Brain microvascular endothelial cell (primary cell): Measurements from ENCODE around the gene S100A5.
"Not testable (repeated sequence)": the region's sequence is repeated elsewhere in the genome, so short reads cannot be mapped to it uniquely, and the experiment has no call there.

Source experiments
- DNase-seq: peaks from one replicate; pipeline ENCODE4 v3.0.0-alpha.2; 2020
- H3K27ac ChIP-seq: fragments of 250-450 bp; sonication (Bioruptor Pico); 2 replicates; pipeline ENCODE4 v1.5.1; 2020; ENCODE audit warnings: mild to moderate bottlenecking, moderate library complexity
- H3K27me3 ChIP-seq: fragments of 250-450 bp; sonication (Bioruptor Pico); replicated peaks from 2 replicates; pipeline ENCODE4 v1.5.1; 2020; ENCODE audit warnings: mild to moderate bottlenecking
- H3K36me3 ChIP-seq: fragments of 250-450 bp; sonication (Bioruptor Pico); replicated peaks from 2 replicates; pipeline ENCODE4 v1.5.1; 2020; ENCODE audit warnings: mild to moderate bottlenecking
- H3K4me3 ChIP-seq: 2 replicates; pipeline ENCODE4 v1.5.1; 2011; ENCODE audit warnings: low read depth, mild to moderate bottlenecking, control low read depth, low read length, moderate library complexity
- CTCF ChIP-seq: IDR thresholded peaks from 2 replicates; pipeline ENCODE4 v1.5.1; 2011; ENCODE audit warnings: low read depth, mild to moderate bottlenecking, moderate library complexity, low read length, control low read depth, inconsistent platforms; ENCODE audit errors: missing control alignments
- in situ Hi-C: cut with HindIII; loops from 2 replicates; pipeline ENCODE4 v1.10.0; 2017; ENCODE audit warnings: low sequenced_read_pairs, low pct_ligation_motif_present

The S100A5 gene, protein sequence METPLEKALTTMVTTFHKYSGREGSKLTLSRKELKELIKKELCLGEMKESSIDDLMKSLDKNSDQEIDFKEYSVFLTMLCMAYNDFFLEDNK

GRCh38 chr1:153540394-153541361 is at the start of gene S100A5:
Gene S100A5 (minus strand): TSS chr1:153540934. CDS start chr1:153540191, 743 bp downstream.
- no peak for DNase-seq
- no peak within 1 kb of the TSS for H3K27ac ChIP-seq
- in situ Hi-C loops = no loop called here
- H3K36me3 ChIP-seq = no peaks in the 10 kb centered on the region
- H3K27me3 ChIP-seq = no peaks in the 10 kb centered on the region
- no peak within 1 kb of the TSS for H3K4me3 ChIP-seq
- TF ChIP-seq CTCF = no peak

- Histone ChIP-seq H3K4me3 (no peak overlapping the region), H3K36me3 (no peaks in the 10 kb centered on the region), H3K27me3 (no peaks in the 10 kb centered on the region), H3K27ac (no peak overlapping the region)
- in situ Hi-C loops = no loop called here
- TF ChIP-seq CTCF = no peak
- no peak for DNase-seq
Observed at GRCh38 chr1:153588482-153588881, 47.7 kb upstream of the S100A5 start.

GRCh38 chr1:153588033-153588432 is 47.3 kb upstream of the S100A5 start:
- H3K27ac ChIP-seq, in situ Hi-C loops, H3K4me3 ChIP-seq, DNase-seq, H3K36me3 ChIP-seq, H3K27me3 ChIP-seq: not testable (repeated sequence)

- H3K36me3 ChIP-seq = no peaks in the 10 kb centered on the region
- TF ChIP-seq CTCF = no peak
- no peak overlapping the region for H3K4me3 ChIP-seq
- in situ Hi-C loops = no loop called here
- H3K27me3 ChIP-seq = no peaks in the 10 kb centered on the region
- DNase-seq = no peak
- no peak overlapping the region for H3K27ac ChIP-seq
Observed at GRCh38 chr1:153587314-153587713, 46.6 kb upstream of the S100A5 start.

GRCh38 chr1:153586347-153586746 is 45.6 kb upstream of the S100A5 start:
- no peaks in the 10 kb centered on the region for H3K27me3 ChIP-seq
- H3K4me3 ChIP-seq = no peak overlapping the region
- H3K27ac ChIP-seq = no peak overlapping the region
- DNase-seq = no peak
- no peak for TF ChIP-seq CTCF
- H3K36me3 ChIP-seq = no peaks in the 10 kb centered on the region
- in situ Hi-C loops = no loop called here

GRCh38 chr1:153585006-153585405 is 44.3 kb upstream of the S100A5 start:
- TF ChIP-seq CTCF = no peak
- no peak overlapping the region for H3K27ac ChIP-seq

More at GRCh38 chr1:153585006-153585405, 44.3 kb upstream of the S100A5 start:
- Histone ChIP-seq H3K27me3 (no peaks in the 10 kb centered on the region), H3K4me3 (no peak overlapping the region), H3K36me3 (no peaks in the 10 kb centered on the region)
- in situ Hi-C loops = no loop called here
- DNase-seq = no peak
